ENCODE measurements around the gene NUDT8. TPM values are rescaled to one million over a fixed set of nuclear protein-coding genes. Genes with fewer than 3 reads are reported as not detected.

Gene NUDT8
- polyA plus RNA-seq, 1 of the 3 experiments (the other 2 are of a cell fraction) = 2.7 TPM

DNA sequence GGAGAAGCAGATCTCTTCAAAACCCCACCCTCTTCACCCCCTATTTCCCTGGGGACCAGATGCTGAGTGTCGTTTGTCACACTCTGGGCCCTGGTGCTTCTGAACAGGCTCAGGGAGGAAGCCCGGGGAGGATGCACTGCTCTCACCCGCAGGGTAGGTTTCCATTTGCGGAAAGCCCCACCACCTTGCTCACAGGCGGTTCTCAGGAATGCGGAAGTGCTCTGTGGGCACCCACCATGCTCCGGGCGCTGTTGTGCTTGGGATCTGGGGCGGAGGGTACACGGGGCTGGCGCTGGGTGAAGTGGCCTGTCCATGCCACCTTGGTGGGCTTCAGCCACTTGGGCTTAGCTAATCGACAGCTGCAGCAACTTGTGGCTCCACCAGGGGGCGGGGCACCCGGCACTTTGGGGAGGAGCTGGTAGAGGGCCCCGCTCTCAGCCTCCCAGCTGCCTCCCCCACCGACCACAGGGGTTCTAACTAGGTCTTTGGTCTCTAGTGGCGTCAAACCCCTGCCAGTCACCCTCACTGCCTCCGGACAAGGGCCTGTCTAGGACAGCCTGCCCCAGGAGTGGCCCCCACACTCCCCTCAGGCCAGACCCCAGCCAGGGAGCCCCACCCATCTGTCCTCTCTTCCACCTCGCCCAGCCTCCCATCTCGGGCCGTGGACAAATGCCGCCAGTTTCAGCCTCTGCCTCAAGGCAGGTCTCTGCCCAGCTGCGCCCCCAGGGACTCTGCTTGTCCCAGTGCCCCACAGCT, 15.6 kb downstream of the NUDT8 start (continued):
- TF ChIP-seq, protein P1, sequence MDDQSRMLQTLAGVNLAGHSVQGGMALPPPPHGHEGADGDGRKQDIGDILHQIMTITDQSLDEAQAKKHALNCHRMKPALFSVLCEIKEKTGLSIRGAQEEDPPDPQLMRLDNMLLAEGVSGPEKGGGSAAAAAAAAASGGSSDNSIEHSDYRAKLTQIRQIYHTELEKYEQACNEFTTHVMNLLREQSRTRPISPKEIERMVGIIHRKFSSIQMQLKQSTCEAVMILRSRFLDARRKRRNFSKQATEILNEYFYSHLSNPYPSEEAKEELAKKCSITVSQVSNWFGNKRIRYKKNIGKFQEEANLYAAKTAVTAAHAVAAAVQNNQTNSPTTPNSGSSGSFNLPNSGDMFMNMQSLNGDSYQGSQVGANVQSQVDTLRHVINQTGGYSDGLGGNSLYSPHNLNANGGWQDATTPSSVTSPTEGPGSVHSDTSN (IDR thresholded peaks at IDR 0.05) = no peak
- TF ChIP-seq SMC3 (IDR thresholded peaks at IDR 0.05; ENCODE audit: low read depth, low read length) = peak; percentile 48

DNA sequence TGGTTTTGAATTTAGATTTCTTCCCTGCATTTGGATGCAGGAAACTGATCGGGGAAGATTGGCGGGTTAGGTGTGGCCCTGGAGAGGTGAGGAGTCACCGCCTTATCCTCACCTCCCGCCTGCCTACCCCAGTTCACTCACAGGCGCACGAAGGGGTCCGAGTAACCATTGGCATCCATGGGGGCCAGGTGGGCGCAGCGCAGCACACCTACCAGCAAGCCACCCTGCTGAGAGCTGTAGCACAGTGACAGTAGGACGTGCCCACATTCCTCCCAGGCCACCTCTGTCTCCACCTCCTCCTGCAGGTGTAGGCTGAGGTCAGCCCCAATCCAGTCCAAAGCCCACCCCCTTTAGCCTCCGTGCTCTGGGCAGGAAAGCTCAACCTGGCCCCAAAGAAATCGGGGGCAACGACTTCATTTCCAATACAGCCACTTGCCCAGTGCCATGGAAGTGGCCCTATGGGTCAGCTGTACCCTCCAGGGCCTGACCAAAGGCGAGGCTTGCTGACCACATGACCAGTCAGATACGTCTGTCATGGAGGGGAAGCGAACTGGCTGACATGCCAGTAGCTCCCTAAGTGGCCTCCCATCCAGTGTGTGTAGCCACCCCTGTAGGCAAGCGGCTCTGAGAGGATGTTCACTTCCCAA, 16.3 kb downstream of the NUDT8 start:
- H3K4me1 ChIP-seq (ENCODE audit: control insufficient read depth in 1 of 2, insufficient read depth in 2 of 2, low read depth in 1 of 2, low read length in 1 of 2) = no peaks in the 10 kb centered on the region; a peak in 1 of 4 replicates
- H3K4me3 ChIP-seq (ENCODE audit: low read depth in 2 of 2, low read length in 1 of 2) = no peak overlapping the region
- H3K9me2 ChIP-seq = no peaks in the 10 kb centered on the region
- no peaks in the 10 kb centered on the region for H3K9me3 ChIP-seq
- no peaks in the 10 kb centered on the region for H3F3A ChIP-seq (replicated peaks; ENCODE audit: insufficient read depth)
- H3K4me2 ChIP-seq = no peak overlapping the region
- peaks cover 5 to 42% of the 10 kb centered on the region in 2 experiments for H3K36me3 ChIP-seq (replicated peaks in 1 of 2; ENCODE audit: control insufficient read depth in 1 of 2, insufficient read depth in 2 of 2, low read length in 1 of 2)
- no peak overlapping the region for H2AFZ ChIP-seq (ENCODE audit: low read depth)
- DNase-seq = no peak
- 91% methylated on average over 8 of the region's 17 CpGs for WGBS (ENCODE audit: low lambda C conversion rate)
- H3K27ac ChIP-seq (ENCODE audit: low read depth in 2 of 2, low read length in 1 of 2) = no peak overlapping the region
- no peak overlapping the region for H3K9ac ChIP-seq
- ChIA-PET POLR2A (interaction anchor here (1.0 kb wide), 1 partner anchor 20 kb away, joined by 3 read pairs; no protein-coding TSS in a partner anchor), CTCF (interaction anchor here (0.6 to 7.1 kb wide), 19 partner anchors 8 to 179 kb away, joined by 3 to 107 read pairs (median 5); partner anchors contain the start of genes GSTP1 and NUDT8)
- peaks cover 2% of the 10 kb centered on the region; the same call in 1 of the 2 replicates for H4K20me1 ChIP-seq (ENCODE audit: insufficient read depth)
- no peaks in the 10 kb centered on the region for H3K27me3 ChIP-seq (ENCODE audit: insufficient read depth)
- TF ChIP-seq NFIC (IDR thresholded peaks at IDR 0.05; ENCODE audit: borderline replicate concordance) (no peak), JUND (IDR thresholded peaks at IDR 0.05) (no peak), NRF1 (IDR thresholded peaks at IDR 0.05; ENCODE audit: low read depth, low read length) (no peak), RXRA (IDR thresholded peaks at IDR 0.05; ENCODE audit: borderline replicate concordance, low read depth) (no peak)
- TF ChIP-seq, protein P1 (IDR thresholded peaks at IDR 0.05) = no peak
- H3K79me2 ChIP-seq (ENCODE audit: insufficient read depth) = peaks cover under 1% of the 10 kb centered on the region; the same call in 1 of the 2 replicates

DNA sequence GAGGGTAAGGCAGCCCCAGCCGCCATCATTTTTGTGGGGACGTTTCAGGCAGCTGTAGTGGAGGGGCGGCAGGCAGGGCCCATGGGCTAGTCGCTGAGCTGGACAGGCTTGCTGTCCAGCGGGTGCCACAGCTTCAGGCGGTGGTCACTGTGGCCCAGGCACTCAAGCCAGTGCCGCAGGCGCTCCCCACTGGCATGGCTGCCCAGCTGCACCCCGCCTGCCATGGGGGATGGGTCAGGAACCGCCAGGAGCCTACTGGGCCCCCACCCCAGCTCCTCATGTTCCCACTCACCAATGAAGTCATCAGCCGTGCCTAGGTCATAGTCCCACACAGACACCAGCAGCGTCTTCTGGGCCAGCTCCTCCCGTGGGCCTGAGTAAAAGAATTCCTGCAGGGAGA, 17.0 kb downstream of the NUDT8 start:
- Histone ChIP-seq H3K36me3 (replicated peaks in 1 of 2; ENCODE audit: control insufficient read depth in 1 of 2, insufficient read depth in 2 of 2, low read length in 1 of 2) (peaks cover 5 to 42% of the 10 kb centered on the region in 2 experiments), H3K9me2 (no peaks in the 10 kb centered on the region), H3K79me2 (ENCODE audit: insufficient read depth) (peaks cover 7% of the 10 kb centered on the region), H3F3A (replicated peaks; ENCODE audit: insufficient read depth) (no peaks in the 10 kb centered on the region), H3K9me3 (no peaks in the 10 kb centered on the region), H3K27me3 (ENCODE audit: insufficient read depth) (no peaks in the 10 kb centered on the region), H3K9ac (no peak overlapping the region), H4K20me1 (ENCODE audit: insufficient read depth) (peaks cover 2% of the 10 kb centered on the region; the same call in 1 of the 2 replicates), H3K4me3 (ENCODE audit: low read depth in 2 of 2, low read length in 1 of 2) (no peak overlapping the region), H3K4me1 (ENCODE audit: control insufficient read depth in 1 of 2, insufficient read depth in 2 of 2, low read depth in 1 of 2, low read length in 1 of 2) (peaks cover 1 to 4% of the 10 kb centered on the region in 2 experiments; a peak in 3 of 4 replicates), H3K27ac (ENCODE audit: low read depth in 2 of 2, low read length in 1 of 2) (no peak overlapping the region), H2AFZ (ENCODE audit: low read depth) (no peak overlapping the region), H3K4me2 (no peak overlapping the region)
- WGBS (ENCODE audit: low lambda C conversion rate) = 91% methylated on average over 9 of the region's 13 CpGs
- no peak for DNase-seq
- TF ChIP-seq, protein P2, sequence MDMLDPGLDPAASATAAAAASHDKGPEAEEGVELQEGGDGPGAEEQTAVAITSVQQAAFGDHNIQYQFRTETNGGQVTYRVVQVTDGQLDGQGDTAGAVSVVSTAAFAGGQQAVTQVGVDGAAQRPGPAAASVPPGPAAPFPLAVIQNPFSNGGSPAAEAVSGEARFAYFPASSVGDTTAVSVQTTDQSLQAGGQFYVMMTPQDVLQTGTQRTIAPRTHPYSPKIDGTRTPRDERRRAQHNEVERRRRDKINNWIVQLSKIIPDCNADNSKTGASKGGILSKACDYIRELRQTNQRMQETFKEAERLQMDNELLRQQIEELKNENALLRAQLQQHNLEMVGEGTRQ (IDR thresholded peaks at IDR 0.05; ENCODE audit: borderline replicate concordance, low read depth, low read length) = no peak
- TF ChIP-seq ELF1 (IDR thresholded peaks at IDR 0.05) (no peak), YY1 (IDR thresholded peaks at IDR 0.05; ENCODE audit: low read depth) (no peak), RFX5 (IDR thresholded peaks at IDR 0.05; ENCODE audit: low read length) (no peak), TAF1 (IDR thresholded peaks at IDR 0.05; ENCODE audit: borderline replicate concordance, low read depth, low read length) (no peak), GABPA (IDR thresholded peaks at IDR 0.05; ENCODE audit: low read depth) (no peak), RCOR1 (IDR thresholded peaks at IDR 0.05; ENCODE audit: low read length) (no peak), CHD2 (IDR thresholded peaks at IDR 0.05; ENCODE audit: low read length, partially characterized antibody) (no peak), GATA2 (CRISPR knock-in tag; IDR thresholded peaks at IDR 0.05) (no peak), FOXJ3 (CRISPR knock-in tag; IDR thresholded peaks at IDR 0.05) (no peak)
- TF ChIP-seq, protein P3, sequence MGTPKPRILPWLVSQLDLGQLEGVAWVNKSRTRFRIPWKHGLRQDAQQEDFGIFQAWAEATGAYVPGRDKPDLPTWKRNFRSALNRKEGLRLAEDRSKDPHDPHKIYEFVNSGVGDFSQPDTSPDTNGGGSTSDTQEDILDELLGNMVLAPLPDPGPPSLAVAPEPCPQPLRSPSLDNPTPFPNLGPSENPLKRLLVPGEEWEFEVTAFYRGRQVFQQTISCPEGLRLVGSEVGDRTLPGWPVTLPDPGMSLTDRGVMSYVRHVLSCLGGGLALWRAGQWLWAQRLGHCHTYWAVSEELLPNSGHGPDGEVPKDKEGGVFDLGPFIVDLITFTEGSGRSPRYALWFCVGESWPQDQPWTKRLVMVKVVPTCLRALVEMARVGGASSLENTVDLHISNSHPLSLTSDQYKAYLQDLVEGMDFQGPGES (IDR thresholded peaks at IDR 0.05; ENCODE audit: low read depth, low read length) = no peak
- TF ChIP-seq, protein P4, sequence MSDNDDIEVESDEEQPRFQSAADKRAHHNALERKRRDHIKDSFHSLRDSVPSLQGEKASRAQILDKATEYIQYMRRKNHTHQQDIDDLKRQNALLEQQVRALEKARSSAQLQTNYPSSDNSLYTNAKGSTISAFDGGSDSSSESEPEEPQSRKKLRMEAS (IDR thresholded peaks at IDR 0.05; ENCODE audit: low read depth) = no peak
- ChIA-PET POLR2A (no interaction called here), CTCF (interaction anchor here (4.6 to 7.1 kb wide), 2 partner anchors 16 to 29 kb away, joined by 24 to 107 read pairs; partner anchors contain the start of genes GSTP1 and NUDT8)

Data from SK-N-SH (cell line).